NCI-H510A (cell line): ENCODE measurements around the gene AKAP6.

ENCODE experiments used
- DNase-seq: peaks from one replicate; lab custom pipeline; 2025; lab: John Stamatoyannopoulos, UW

The AKAP6 gene

GRCh38 chr14:32821964-32822653 is 493.0 kb downstream of the AKAP6 start:
- DNase-seq = no peak

GRCh38 chr14:32823706-32824105 is 494.6 kb downstream of the AKAP6 start:
- DNase-seq = no peak

- no peak for DNase-seq
Observed at GRCh38 chr14:32824195-32824594, 495.1 kb downstream of the AKAP6 start.

GRCh38 chr14:32825058-32825457 is 496.0 kb downstream of the AKAP6 start:
- no peak for DNase-seq

- no peak for DNase-seq
Observed at GRCh38 chr14:32826404-32827082, 497.4 kb downstream of the AKAP6 start.

GRCh38 chr14:32827514-32827913 is 498.4 kb downstream of the AKAP6 start:
- no peak for DNase-seq

- no peak for DNase-seq
Observed at GRCh38 chr14:32835924-32836323, 506.8 kb downstream of the AKAP6 start.

GRCh38 chr14:32841698-32842097 is 512.6 kb downstream of the AKAP6 start:
- no peak for DNase-seq

- DNase-seq = no peak
Observed at GRCh38 chr14:32846821-32847365, 517.8 kb downstream of the AKAP6 start.

GRCh38 chr14:32847867-32848266 is 518.8 kb downstream of the AKAP6 start:
- no peak for DNase-seq

- no peak for DNase-seq
Observed at GRCh38 chr14:32865827-32866376, 536.8 kb downstream of the AKAP6 start.

GRCh38 chr14:32883188-32883587 is 554.1 kb downstream of the AKAP6 start:
- no peak for DNase-seq
